H9 (cell line): Measurements from ENCODE around the gene ZNF66. TPM values are rescaled to one million over a fixed set of nuclear protein-coding genes. Genes with fewer than 3 reads are reported as not detected.

Source experiments
- DNase-seq: peaks from one replicate; pipeline ENCODE4 v3.0.0-alpha.2; 2017
- H2AFZ ChIP-seq: one replicate; pipeline ENCODE4 v1.6.1; 2013; ENCODE audit warnings: mild to moderate bottlenecking, low read length, control low read depth, moderate library complexity
- H2AK5ac ChIP-seq: 2 replicates; pipeline ENCODE4 v1.6.1; 2013; ENCODE audit warnings: low read length, control low read depth, mixed read lengths; ENCODE audit not compliant: insufficient read length
- H2BK120ac ChIP-seq: one replicate; pipeline ENCODE4 v1.6.1; 2013; ENCODE audit warnings: low read depth, mild to moderate bottlenecking, low read length, control low read depth, inconsistent platforms; ENCODE audit not compliant: poor library complexity, severe bottlenecking
- H2BK12ac ChIP-seq: 2 replicates; pipeline ENCODE4 v1.6.1; 2013; ENCODE audit warnings: low read length, control low read depth, mixed read lengths, low read depth; ENCODE audit not compliant: insufficient read length
- H2BK15ac ChIP-seq: 2 replicates; pipeline ENCODE4 v1.6.1; 2013; ENCODE audit warnings: low read depth, low read length, control low read depth
- H2BK20ac ChIP-seq: one replicate; pipeline ENCODE4 v1.6.1; 2013; ENCODE audit warnings: low read depth, mild to moderate bottlenecking, low read length, control low read depth, inconsistent platforms; ENCODE audit not compliant: poor library complexity, severe bottlenecking
- H2BK5ac ChIP-seq: 2 replicates; pipeline ENCODE4 v1.6.1; 2013; ENCODE audit warnings: low read length, control low read depth, mixed read lengths; ENCODE audit not compliant: insufficient read length
- H3K14ac ChIP-seq: 2 replicates; pipeline ENCODE4 v1.6.1; 2013; ENCODE audit warnings: low read length, control low read depth; ENCODE audit not compliant: insufficient read depth
- H3K18ac ChIP-seq: 2 replicates; pipeline ENCODE4 v1.6.1; 2013; ENCODE audit warnings: low read depth, mild to moderate bottlenecking, mixed read lengths, low read length, control low read depth; ENCODE audit not compliant: insufficient read length
- H3K23ac ChIP-seq: 2 replicates; pipeline ENCODE4 v1.6.1; 2013; ENCODE audit warnings: low read length, control low read depth, mixed read lengths, low read depth; ENCODE audit not compliant: insufficient read length
- H3K23me2 ChIP-seq: 2 replicates; pipeline ENCODE4 v1.6.1; 2013; ENCODE audit warnings: low read depth, mild to moderate bottlenecking, mixed read lengths, low read length, control low read depth; ENCODE audit not compliant: insufficient read length, poor library complexity, severe bottlenecking
- H3K27ac ChIP-seq: 2 replicates; pipeline ENCODE4 v1.5.1; 2013; ENCODE audit warnings: low read length, control low read depth, mixed read lengths, low read depth; ENCODE audit not compliant: insufficient read length
- H3K27me3 ChIP-seq: 2 replicates; pipeline ENCODE4 v1.6.1; 2013; ENCODE audit warnings: low read length, control low read depth, inconsistent platforms; ENCODE audit not compliant: insufficient read depth
- H3K4ac ChIP-seq: 2 replicates; pipeline ENCODE4 v1.6.1; 2013; ENCODE audit warnings: low read depth, mild to moderate bottlenecking, control low read depth, inconsistent platforms, low read length, moderate library complexity
- H3K4me1 ChIP-seq: 2 replicates; pipeline ENCODE4 v1.6.1; 2013; ENCODE audit warnings: low read length, control low read depth, inconsistent platforms; ENCODE audit not compliant: insufficient read depth
- H3K4me2 ChIP-seq: 2 replicates; pipeline ENCODE4 v1.6.1; 2013; ENCODE audit warnings: low read length, control low read depth, mixed read lengths; ENCODE audit not compliant: insufficient read length, insufficient read depth
- H3K56ac ChIP-seq: 2 replicates; pipeline ENCODE4 v1.6.1; 2013; ENCODE audit warnings: low read depth, mild to moderate bottlenecking, mixed read lengths, low read length, control low read depth; ENCODE audit not compliant: insufficient read length
- H3K79me1 ChIP-seq: 2 replicates; pipeline ENCODE4 v1.6.1; 2013; ENCODE audit warnings: low read depth, mild to moderate bottlenecking, moderate library complexity, low read length, control low read depth, inconsistent platforms; ENCODE audit not compliant: insufficient read depth, poor library complexity, severe bottlenecking
- H3K79me2 ChIP-seq: 2 replicates; pipeline ENCODE4 v1.6.1; 2013; ENCODE audit warnings: low read length, control low read depth, inconsistent platforms; ENCODE audit not compliant: insufficient read depth
- H3K9ac ChIP-seq: 2 replicates; pipeline ENCODE4 v1.6.1; 2013; ENCODE audit warnings: low read length, control low read depth, mixed read lengths; ENCODE audit not compliant: insufficient read length; ENCODE audit errors: extremely low read depth
- H3K9me3 ChIP-seq: one replicate; pipeline ENCODE4 v1.6.1; 2013; ENCODE audit warnings: low read depth, low read length, inconsistent platforms; ENCODE audit not compliant: control insufficient read depth
- H3T11ph ChIP-seq: one replicate; pipeline ENCODE4 v1.6.1; 2013; ENCODE audit warnings: mild to moderate bottlenecking, low read length, control low read depth, inconsistent platforms
- H4K20me1 ChIP-seq: one replicate; pipeline ENCODE4 v1.6.1; 2013; ENCODE audit not compliant: control insufficient read depth, insufficient read length, insufficient read depth
- H4K5ac ChIP-seq: 2 replicates; pipeline ENCODE4 v1.6.1; 2013; ENCODE audit warnings: low read depth, mild to moderate bottlenecking, mixed read lengths, low read length, control low read depth; ENCODE audit not compliant: insufficient read length
- H4K8ac ChIP-seq: replicated peaks from 2 replicates; pipeline ENCODE4 v1.6.1; 2013; ENCODE audit warnings: low read length, control low read depth, mixed read lengths, low read depth; ENCODE audit not compliant: insufficient read length
- H4K91ac ChIP-seq: 2 replicates; pipeline ENCODE4 v1.6.1; 2013; ENCODE audit warnings: low read depth, mild to moderate bottlenecking, moderate library complexity, mixed read lengths, low read length, control low read depth; ENCODE audit not compliant: insufficient read length
- H3K27ac Mint-ChIP-seq, 3 experiments: 2 replicates in 2 of 3; 3 replicates in 1 of 3; pipeline ENCODE4 v1.8.0; 2020 to 2021; ENCODE audit warnings: mixed read lengths in 3 of 3, mild to moderate bottlenecking in 1 of 3, moderate library complexity in 1 of 3
- H3K27me3 Mint-ChIP-seq: 2 replicates; pipeline ENCODE4 v1.8.0; 2021; ENCODE audit warnings: low read depth, mild to moderate bottlenecking, moderate library complexity, mixed read lengths
- H3K36me3 Mint-ChIP-seq, 3 experiments: 2 replicates in 2 of 3; 3 replicates in 1 of 3; pipeline ENCODE4 v1.8.0; 2020 to 2021; ENCODE audit warnings: low read depth in 3 of 3, mixed read lengths in 3 of 3; ENCODE audit not compliant: insufficient read depth in 1 of 3
- H3K4me1 Mint-ChIP-seq, 2 experiments: 2 replicates each; pipeline ENCODE4 v1.8.0; 2020; ENCODE audit warnings: mixed read lengths in 2 of 2
- H3K4me3 Mint-ChIP-seq, 2 experiments: 2 replicates in 1 of 2; 3 replicates in 1 of 2; pipeline ENCODE4 v1.8.0; 2020 to 2021; ENCODE audit warnings: mild to moderate bottlenecking in 2 of 2, mixed read lengths in 2 of 2, moderate library complexity in 1 of 2
- H3K9me3 Mint-ChIP-seq, 2 experiments: 2 replicates in 1 of 2; 3 replicates in 1 of 2; pipeline ENCODE4 v1.8.0; 2020; ENCODE audit warnings: mild to moderate bottlenecking in 2 of 2, mixed read lengths in 2 of 2, moderate library complexity in 1 of 2
- total RNA-seq: library from RNA; stranded (reverse); gene quantifications from 2 replicates; pipeline ENCODE4 v1.2.1, GENCODE V29; 2021
- TF ChIP-seq, protein P1 (sequence below): fragments of 200-600 bp; sonication (generic); conservative IDR thresholded peaks from 3 replicates; pipeline ENCODE4 v1.8.0; 2021; ENCODE audit warnings: antibody characterized with exemption, mild to moderate bottlenecking

The ZNF66 gene
- total RNA-seq, 1 experiment from 2014 or later, result 34.0 TPM

DNA sequence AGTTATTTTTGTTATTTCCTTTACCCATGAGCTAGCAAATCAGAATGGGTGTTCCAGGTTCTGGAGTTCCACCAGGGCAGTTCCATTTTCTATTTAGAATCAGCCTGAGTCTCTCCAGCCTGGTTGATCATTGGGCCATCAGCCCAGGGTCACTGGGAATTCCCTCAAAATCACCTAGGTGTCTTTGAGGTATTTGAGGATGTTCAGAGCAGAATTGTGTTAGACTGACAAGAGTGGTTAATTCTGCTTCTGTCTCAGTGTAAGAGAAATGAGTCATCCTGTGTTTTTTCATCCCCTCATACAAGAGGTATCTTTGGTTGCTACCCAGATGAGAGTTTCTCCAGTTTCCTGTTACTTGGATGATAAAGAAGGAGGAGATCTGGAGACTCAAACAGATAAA lies 11.7 kb downstream of the ZNF66 start:
- H3K4me1 Mint-ChIP-seq, result peaks cover 0 to 4% of the 10 kb centered on the region in 2 experiments; a peak in 2 of 4 replicates
- Histone ChIP-seq H3K23me2 (no peaks in the 10 kb centered on the region), H3K79me2 (peaks cover 10% of the 10 kb centered on the region; the same call in 1 of the 2 replicates)

More for the DNA sequence above, 11.7 kb downstream of the ZNF66 start:
- TF ChIP-seq, protein P1, sequence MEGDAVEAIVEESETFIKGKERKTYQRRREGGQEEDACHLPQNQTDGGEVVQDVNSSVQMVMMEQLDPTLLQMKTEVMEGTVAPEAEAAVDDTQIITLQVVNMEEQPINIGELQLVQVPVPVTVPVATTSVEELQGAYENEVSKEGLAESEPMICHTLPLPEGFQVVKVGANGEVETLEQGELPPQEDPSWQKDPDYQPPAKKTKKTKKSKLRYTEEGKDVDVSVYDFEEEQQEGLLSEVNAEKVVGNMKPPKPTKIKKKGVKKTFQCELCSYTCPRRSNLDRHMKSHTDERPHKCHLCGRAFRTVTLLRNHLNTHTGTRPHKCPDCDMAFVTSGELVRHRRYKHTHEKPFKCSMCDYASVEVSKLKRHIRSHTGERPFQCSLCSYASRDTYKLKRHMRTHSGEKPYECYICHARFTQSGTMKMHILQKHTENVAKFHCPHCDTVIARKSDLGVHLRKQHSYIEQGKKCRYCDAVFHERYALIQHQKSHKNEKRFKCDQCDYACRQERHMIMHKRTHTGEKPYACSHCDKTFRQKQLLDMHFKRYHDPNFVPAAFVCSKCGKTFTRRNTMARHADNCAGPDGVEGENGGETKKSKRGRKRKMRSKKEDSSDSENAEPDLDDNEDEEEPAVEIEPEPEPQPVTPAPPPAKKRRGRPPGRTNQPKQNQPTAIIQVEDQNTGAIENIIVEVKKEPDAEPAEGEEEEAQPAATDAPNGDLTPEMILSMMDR, result no peak
- DNase-seq, result no peak
- no peak overlapping the region for H3K27ac Mint-ChIP-seq
- Histone ChIP-seq H2BK15ac (no peak overlapping the region), H2AFZ (no peak overlapping the region), H4K91ac (no peak overlapping the region), H3K27me3 (no peaks in the 10 kb centered on the region), H4K5ac (no peak overlapping the region), H3K9ac (no peak overlapping the region), H3K27ac (no peak overlapping the region), H3T11ph (no peak overlapping the region), H3K56ac (no peak overlapping the region), H2BK12ac (no peak overlapping the region), H2BK5ac (no peak overlapping the region), H3K9me3 (no peaks in the 10 kb centered on the region), H3K18ac (no peak overlapping the region), H3K4me2 (no peak overlapping the region), H2AK5ac (no peak overlapping the region), H3K23ac (no peak overlapping the region), H4K20me1 (no peaks in the 10 kb centered on the region), H4K8ac (no peak overlapping the region), H3K4me1 (no peaks in the 10 kb centered on the region), H3K4ac (no peak overlapping the region), H3K14ac (no peak overlapping the region), H2BK120ac (no peak overlapping the region), H3K79me1 (peaks cover 11% of the 10 kb centered on the region), H2BK20ac (no peak overlapping the region)
- peaks cover 0 to 63% of the 10 kb centered on the region in 2 experiments; a peak in 3 of 5 replicates for H3K9me3 Mint-ChIP-seq
- no peaks in the 10 kb centered on the region for H3K27me3 Mint-ChIP-seq
- H3K36me3 Mint-ChIP-seq, result peaks cover 38 to 75% (median 50%) of the 10 kb centered on the region in 3 experiments
- no peak overlapping the region for H3K4me3 Mint-ChIP-seq
